ENCODE results near the gene PET100. TPM values are rescaled to one million over a fixed set of nuclear protein-coding genes. Genes with fewer than 3 reads are reported as not detected.

The PET100 gene
- total RNA-seq, 2 donors from 2014 or later, result 149 to 182 TPM

DNA sequence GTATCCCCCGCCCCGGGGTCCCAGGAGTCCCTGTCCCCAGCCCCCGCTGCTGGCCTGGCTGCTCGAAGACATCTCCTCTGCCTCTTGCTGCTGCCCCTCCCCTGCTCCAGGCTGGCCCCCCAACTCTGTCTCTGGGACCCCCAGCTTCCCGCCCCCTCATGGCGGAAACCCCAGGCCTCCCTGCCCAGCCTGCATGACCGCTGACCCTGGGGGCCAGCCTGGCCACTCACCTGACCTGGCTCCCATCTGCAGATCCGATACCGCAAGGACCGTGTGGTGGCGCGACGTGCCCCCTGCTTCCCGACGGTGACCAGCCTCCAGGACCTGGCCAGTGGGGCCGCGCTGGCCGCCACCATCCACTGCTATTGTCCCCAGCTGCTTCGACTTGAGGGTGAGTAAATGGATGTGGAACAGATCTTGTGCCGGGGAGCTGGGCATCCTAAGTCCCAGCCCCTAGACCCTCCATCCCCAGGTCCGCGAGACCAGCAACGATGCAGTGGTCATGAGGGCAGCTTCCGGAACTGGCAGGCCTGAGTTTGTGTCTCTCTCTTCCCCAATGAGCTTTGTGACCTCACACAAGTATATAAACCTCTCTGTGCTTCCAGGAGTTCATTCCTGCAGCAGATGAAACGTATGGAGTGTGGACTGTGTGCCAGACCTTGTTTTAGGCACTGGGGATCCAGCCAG, 21.6 kb upstream of the PET100 start:
- peaks cover 3% of the 10 kb centered on the region for H3K9me3 Mint-ChIP-seq
- H3K4me3 Mint-ChIP-seq, result no peak overlapping the region
- H3K9me3 ChIP-seq (ENCODE audit: control insufficient read depth, low read length), result no peaks in the 10 kb centered on the region
- no peaks in the 10 kb centered on the region for H3K4me1 Mint-ChIP-seq
- H3K36me3 Mint-ChIP-seq (ENCODE audit: low read depth), result peaks cover 46% of the 10 kb centered on the region
- H3K9ac ChIP-seq (ENCODE audit: extremely low read depth, low read length, poor library complexity, severe bottlenecking), result no peak overlapping the region
- H3K36me3 ChIP-seq (ENCODE audit: control insufficient read depth, insufficient read depth, low read length), result peaks cover 18% of the 10 kb centered on the region
- H3K27me3 Mint-ChIP-seq (ENCODE audit: insufficient read depth), result no peaks in the 10 kb centered on the region
- no peaks in the 10 kb centered on the region for H3K4me1 ChIP-seq (ENCODE audit: control insufficient read depth, insufficient read depth, low read length)
- H3K27me3 ChIP-seq (ENCODE audit: control insufficient read depth, insufficient read depth, low read length, poor library complexity, severe bottlenecking), result no peaks in the 10 kb centered on the region
- WGBS, 2 experiments (ENCODE audit: insufficient coverage in 1 of 2, insufficient read length in 1 of 2), result 94 to 96% methylated on average over 5 to 25 of the region's 25 CpGs
- no peak overlapping the region for H3K27ac ChIP-seq (ENCODE audit: low read depth, low read length)
- no peak for DNase-seq
- H3K27ac Mint-ChIP-seq, result no peak overlapping the region
- no peak for TF ChIP-seq CTCF (conservative IDR thresholded peaks at IDR 0.05)
- H3K4me3 ChIP-seq (ENCODE audit: low read length), result no peak overlapping the region

GRCh38 chr19:7610491-7611240, 18.9 kb upstream of the PET100 start:
- no peak overlapping the region for H3K4me3 ChIP-seq (ENCODE audit: low read length)
- Mint-ChIP-seq H3K9me3 (no peaks in the 10 kb centered on the region), H3K36me3 (ENCODE audit: low read depth) (peaks cover 45% of the 10 kb centered on the region), H3K4me1 (no peaks in the 10 kb centered on the region), H3K4me3 (no peak overlapping the region), H3K27me3 (ENCODE audit: insufficient read depth) (no peaks in the 10 kb centered on the region), H3K27ac (no peak overlapping the region)
- no peak for TF ChIP-seq CTCF (conservative IDR thresholded peaks at IDR 0.05)
- H3K4me1 ChIP-seq (ENCODE audit: control insufficient read depth, insufficient read depth, low read length), result no peaks in the 10 kb centered on the region
- DNase-seq, result no peak
- H3K27me3 ChIP-seq (ENCODE audit: control insufficient read depth, insufficient read depth, low read length, poor library complexity, severe bottlenecking), result no peaks in the 10 kb centered on the region
- H3K36me3 ChIP-seq (ENCODE audit: control insufficient read depth, insufficient read depth, low read length), result peaks cover 15% of the 10 kb centered on the region
- no peaks in the 10 kb centered on the region for H3K9me3 ChIP-seq (ENCODE audit: control insufficient read depth, low read length)
- no peak overlapping the region for H3K9ac ChIP-seq (ENCODE audit: extremely low read depth, low read length, poor library complexity, severe bottlenecking)
- no peak overlapping the region for H3K27ac ChIP-seq (ENCODE audit: low read depth, low read length)
- WGBS, 2 experiments (ENCODE audit: insufficient coverage in 1 of 2, insufficient read length in 1 of 2), result 93 to 98% methylated on average over 15 to 31 of the region's 31 CpGs

DNA sequence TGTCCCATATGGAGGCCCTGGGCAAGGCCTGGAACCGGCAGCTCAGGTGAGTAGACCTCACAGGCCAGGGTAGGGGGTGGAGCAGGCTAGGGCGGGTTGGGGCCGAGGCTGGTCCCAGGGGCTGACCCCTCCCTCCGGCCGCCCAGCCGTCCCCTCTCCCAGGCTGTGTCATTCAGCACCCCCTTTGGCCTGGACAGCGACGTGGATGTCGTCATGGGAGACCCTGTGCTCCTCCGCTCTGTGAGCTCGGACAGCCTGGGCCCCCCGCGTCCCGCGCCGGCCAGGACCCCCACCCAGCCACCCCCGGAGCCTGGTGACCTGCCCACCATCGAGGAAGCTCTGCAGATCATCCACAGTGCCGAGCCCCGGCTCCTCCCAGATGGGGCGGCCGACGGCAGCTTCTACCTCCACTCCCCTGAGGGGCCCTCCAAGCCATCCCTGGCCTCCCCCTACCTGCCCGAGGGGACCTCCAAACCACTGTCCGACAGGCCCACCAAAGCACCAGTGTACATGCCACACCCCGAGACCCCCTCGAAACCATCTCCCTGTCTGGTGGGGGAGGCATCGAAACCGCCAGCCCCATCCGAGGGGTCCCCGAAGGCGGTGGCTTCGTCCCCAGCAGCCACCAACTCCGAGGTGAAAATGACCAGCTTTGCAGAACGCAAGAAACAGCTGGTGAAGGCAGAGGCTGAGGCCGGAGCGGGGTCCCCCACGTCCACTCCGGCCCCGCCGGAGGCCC, 17.9 kb upstream of the PET100 start:
- no peaks in the 10 kb centered on the region for H3K4me1 Mint-ChIP-seq
- TF ChIP-seq CTCF (conservative IDR thresholded peaks at IDR 0.05), result no peak
- Histone ChIP-seq H3K9me3 (ENCODE audit: control insufficient read depth, low read length) (no peaks in the 10 kb centered on the region), H3K4me1 (ENCODE audit: control insufficient read depth, insufficient read depth, low read length) (no peaks in the 10 kb centered on the region), H3K36me3 (ENCODE audit: control insufficient read depth, insufficient read depth, low read length) (peaks cover 13% of the 10 kb centered on the region), H3K27ac (ENCODE audit: low read depth, low read length) (no peak overlapping the region), H3K9ac (ENCODE audit: extremely low read depth, low read length, poor library complexity, severe bottlenecking) (no peak overlapping the region), H3K27me3 (ENCODE audit: control insufficient read depth, insufficient read depth, low read length, poor library complexity, severe bottlenecking) (no peaks in the 10 kb centered on the region), H3K4me3 (ENCODE audit: low read length) (no peak overlapping the region)
- WGBS, 2 experiments (ENCODE audit: insufficient coverage in 1 of 2, insufficient read length in 1 of 2), result 95% methylated on average over 23 to 41 of the region's 41 CpGs
- H3K36me3 Mint-ChIP-seq (ENCODE audit: low read depth), result peaks cover 47% of the 10 kb centered on the region
- H3K4me3 Mint-ChIP-seq, result no peak overlapping the region
- no peak for DNase-seq
- H3K27ac Mint-ChIP-seq, result no peak overlapping the region
- no peaks in the 10 kb centered on the region for H3K9me3 Mint-ChIP-seq
- H3K27me3 Mint-ChIP-seq (ENCODE audit: insufficient read depth), result no peaks in the 10 kb centered on the region

Measured in endodermal cell (in vitro differentiated cells).